D341Med (cell line): ENCODE data around the gene BEX4.

Experiments
- DNase-seq: peaks from one replicate; pipeline ENCODE4 v3.0.0; 2012; ENCODE audit warnings: low spot score

BEX4 gene

GRCh38 chrX:103240155-103240554 is 25.2 kb downstream of the BEX4 start:
- no peak for DNase-seq

- DNase-seq = no peak
Observed at GRCh38 chrX:103248553-103248952, 33.6 kb downstream of the BEX4 start.

- no peak for DNase-seq
Observed at GRCh38 chrX:103249805-103250204, 34.9 kb downstream of the BEX4 start.

GRCh38 chrX:103250977-103251376 is 36.1 kb downstream of the BEX4 start:
- DNase-seq = no peak

- no peak for DNase-seq
Observed at GRCh38 chrX:103253608-103254007, 38.7 kb downstream of the BEX4 start.

GRCh38 chrX:103254171-103254824 is 39.4 kb downstream of the BEX4 start:
- DNase-seq = peak; percentile 47

- DNase-seq = peak; percentile 78
Observed at GRCh38 chrX:103254921-103255493, 40.1 kb downstream of the BEX4 start, which contains the start of gene TCEAL8. Gene TCEAL8, minus strand, starts transcription at chrX:103255155. Its CDS starts 1,176 bp downstream, at chrX:103253979.

GRCh38 chrX:103256651-103257050 is 41.7 kb downstream of the BEX4 start:
- no peak for DNase-seq

- DNase-seq = no peak
Observed at GRCh38 chrX:103258275-103258674, 43.4 kb downstream of the BEX4 start.
